Measurements from ENCODE around the gene ZNF239. TPM values are rescaled to one million over a fixed set of nuclear protein-coding genes. Genes with fewer than 3 reads are reported as not detected.
"Not testable (repeated sequence)": the region's sequence is repeated elsewhere in the genome, so short reads cannot be mapped to it uniquely, and the experiment has no call there.

ZNF239 gene
- total RNA-seq, 4 donors from 2014 or later = 0.30 to 1.2 (median 0.69) TPM

- peaks cover 16% of the 10 kb centered on the region for H3K4me1 ChIP-seq
- no peak overlapping the region for H3K4me3 ChIP-seq
- TF ChIP-seq POLR2AphosphoS5 (IDR thresholded peaks at IDR 0.05) (no peak), POLR2A (IDR thresholded peaks at IDR 0.05) (no peak), EP300 (IDR thresholded peaks at IDR 0.05) (no peak), CTCF (IDR thresholded peaks at IDR 0.05) (no peak)
- H3K36me3 ChIP-seq = peaks cover 38% of the 10 kb centered on the region
- no peak for DNase-seq (ENCODE audit: low spot score in 2 of 2)
- H3K27ac ChIP-seq = no peak overlapping the region
- H3K27me3 ChIP-seq = no peaks in the 10 kb centered on the region
- no peaks in the 10 kb centered on the region for H3K9me3 ChIP-seq
Observed at GRCh38 chr10:43610636-43611035, 36.2 kb upstream of the ZNF239 start.

GRCh38 chr10:43607199-43607573 is 32.8 kb upstream of the ZNF239 start:
- Histone ChIP-seq H3K36me3 (peaks cover 20% of the 10 kb centered on the region), H3K4me1 (peaks cover 17% of the 10 kb centered on the region), H3K4me3 (peak overlapping the region; percentile 96), H3K27ac (no peak overlapping the region), H3K9me3 (no peaks in the 10 kb centered on the region), H3K27me3 (no peaks in the 10 kb centered on the region)
- DNase-seq (ENCODE audit: low spot score in 2 of 2) = no peak
- WGBS = 86% methylated on average over 10 of the region's 10 CpGs
- TF ChIP-seq EP300 (IDR thresholded peaks at IDR 0.05) (no peak), POLR2A (IDR thresholded peaks at IDR 0.05) (no peak), POLR2AphosphoS5 (IDR thresholded peaks at IDR 0.05) (no peak), CTCF (IDR thresholded peaks at IDR 0.05) (no peak)

- peak within 1 kb of the TSS; percentile 96 for H3K4me3 ChIP-seq
- WGBS = 6% methylated on average over 27 of the region's 58 CpGs
- TF ChIP-seq POLR2A (IDR thresholded peaks at IDR 0.05) (no peak), EP300 (IDR thresholded peaks at IDR 0.05) (no peak), CTCF (IDR thresholded peaks at IDR 0.05) (no peak), POLR2AphosphoS5 (IDR thresholded peaks at IDR 0.05) (peak in 1 of 3 donors; percentile 23)
- no peaks in the 10 kb centered on the region for H3K27me3 ChIP-seq
- peak; percentile 73 to 82 for DNase-seq (ENCODE audit: low spot score in 2 of 2)
- peak within 1 kb of the TSS; percentile 35 for H3K27ac ChIP-seq
- peaks cover 20% of the 10 kb centered on the region for H3K36me3 ChIP-seq
- peaks cover 17% of the 10 kb centered on the region for H3K4me1 ChIP-seq
- H3K9me3 ChIP-seq = no peaks in the 10 kb centered on the region
Observed at GRCh38 chr10:43606323-43607198, 32.1 kb upstream of the ZNF239 start, which contains the start of gene ZNF485. Gene ZNF485 (plus strand): TSS chr10:43606438. CDS start chr10:43607051, 613 bp downstream.

GRCh38 chr10:43605850-43606322 is 31.5 kb upstream of the ZNF239 start:
- no peaks in the 10 kb centered on the region for H3K9me3 ChIP-seq
- H3K4me1 ChIP-seq = peaks cover 17% of the 10 kb centered on the region
- peaks cover 14% of the 10 kb centered on the region for H3K36me3 ChIP-seq
- 44% methylated on average over 12 of the region's 12 CpGs for WGBS
- TF ChIP-seq POLR2A (IDR thresholded peaks at IDR 0.05) (no peak), EP300 (IDR thresholded peaks at IDR 0.05) (no peak), CTCF (IDR thresholded peaks at IDR 0.05) (no peak), POLR2AphosphoS5 (IDR thresholded peaks at IDR 0.05) (no peak)
- H3K27ac ChIP-seq = no peak overlapping the region
- no peaks in the 10 kb centered on the region for H3K27me3 ChIP-seq
- H3K4me3 ChIP-seq = peak overlapping the region; percentile 96
- no peak for DNase-seq (ENCODE audit: low spot score in 2 of 2)

- WGBS = 85% methylated on average over 6 of the region's 6 CpGs
- H3K4me3 ChIP-seq; H3K36me3 ChIP-seq; H3K27me3 ChIP-seq; H3K4me1 ChIP-seq; H3K9me3 ChIP-seq; H3K27ac ChIP-seq; DNase-seq (ENCODE audit: low spot score in 2 of 2): not testable (repeated sequence)
Observed at GRCh38 chr10:43601576-43601975, 27.2 kb upstream of the ZNF239 start.

Measured in suprapubic skin (tissue), 4 donors.